OCI-LY3 (cell line): ENCODE results near the gene SHC4.

Experiments
- H2AFZ ChIP-seq: fragments of 200-600, 300-600 bp; shearing (Covaris generic); 2 replicates; pipeline ENCODE4 v1.6.0; 2014; ENCODE audit warnings: antibody characterized with exemption, low read depth, low read length
- H3K27ac ChIP-seq: fragments of 200-600, 300-600 bp; sonication (generic); 2 replicates; pipeline ENCODE4 v1.5.1; 2014; ENCODE audit warnings: mild to moderate bottlenecking, low read length, moderate library complexity, mixed read lengths
- H3K27me3 ChIP-seq: fragments of 200-600, 300-600 bp; sonication (generic); 2 replicates; pipeline ENCODE4 v1.6.1; 2014; ENCODE audit warnings: low read depth, low read length, mixed read lengths
- H3K36me3 ChIP-seq: fragments of 200-600, 300-600 bp; sonication (generic); replicated peaks from 2 replicates; pipeline ENCODE3; 2014; ENCODE audit warnings: low read depth, low read length, mixed read lengths
- H3K4me1 ChIP-seq: fragments of 300-600, 200-600 bp; sonication (generic); 2 replicates; pipeline ENCODE4 v1.6.1; 2014; ENCODE audit warnings: low read length, mixed read lengths
- H3K4me2 ChIP-seq: fragments of 200-600, 300-600 bp; sonication (generic); 2 replicates; pipeline ENCODE4 v1.6.1; 2014; ENCODE audit warnings: low read length, mixed read lengths
- H3K4me3 ChIP-seq: fragments of 300-600, 200-600 bp; sonication (generic); 2 replicates; pipeline ENCODE4 v1.5.1; 2014; ENCODE audit warnings: antibody characterized with exemption, mild to moderate bottlenecking, low read length, moderate library complexity
- H3K79me2 ChIP-seq: fragments of 300-600, 200-600 bp; shearing (Covaris generic); 2 replicates; pipeline ENCODE4 v1.6.1; 2014; ENCODE audit warnings: mild to moderate bottlenecking, low read length, mixed read lengths
- H3K9ac ChIP-seq: fragments of 300-600, 200-600 bp; shearing (Covaris generic); 2 replicates; pipeline ENCODE4 v1.6.0; 2014; ENCODE audit warnings: mild to moderate bottlenecking, low read length, moderate library complexity
- H3K9me3 ChIP-seq: fragments of 200-600, 300-600 bp; shearing (Covaris generic); 2 replicates; pipeline ENCODE4 v1.6.1; 2014; ENCODE audit warnings: low read length, mixed read lengths; ENCODE audit not compliant: insufficient read depth
- H4K20me1 ChIP-seq: fragments of 200-600, 300-600 bp; sonication (generic); 2 replicates; pipeline ENCODE4 v1.6.1; 2016; ENCODE audit warnings: low read length, mixed read lengths; ENCODE audit not compliant: insufficient read depth
- CTCF ChIP-seq: fragments of 200-600, 300-600 bp; sonication (generic); IDR thresholded peaks from 2 replicates; pipeline ENCODE4 v1.5.1; 2014; ENCODE audit warnings: antibody characterized with exemption, low read length, low read depth
- EZH2phosphoT487 ChIP-seq: fragments of 200-600 bp; shearing (Covaris generic); IDR thresholded peaks from 2 replicates; pipeline ENCODE4 v1.6.1; 2018; ENCODE audit warnings: antibody characterized with exemption, mixed run types, low read depth

Gene SHC4

GRCh38 chr15:48774484-48774883 is 189.2 kb downstream of the SHC4 start:
- Histone ChIP-seq H3K9me3 (no peaks in the 10 kb centered on the region), H3K36me3 (peaks cover 28% of the 10 kb centered on the region), H3K27me3 (no peaks in the 10 kb centered on the region), H3K27ac (no peak overlapping the region), H3K4me2 (no peak overlapping the region), H3K4me1 (no peaks in the 10 kb centered on the region), H3K79me2 (no peaks in the 10 kb centered on the region), H4K20me1 (no peaks in the 10 kb centered on the region), H3K9ac (no peak overlapping the region), H2AFZ (no peak overlapping the region), H3K4me3 (no peak overlapping the region)
- no peak for TF ChIP-seq CTCF
- TF ChIP-seq EZH2phosphoT487: no peak
